Skin of body (tissue), 2 donors: ENCODE results near the gene ARPIN. TPM values are rescaled to one million over a fixed set of nuclear protein-coding genes. Genes with fewer than 3 reads are reported as not detected.
A peak's percentile ranks its signal among the peaks of the same experiment; 100 is the strongest.
"Not testable (repeated sequence)": the region's sequence is repeated elsewhere in the genome, so short reads cannot be mapped to it uniquely, and the experiment has no call there.

Experiments
- DNase-seq: peaks from one replicate; lab custom pipeline; 2025; lab: John Stamatoyannopoulos, UW
- total RNA-seq: library from RNA; depleted of rRNA; stranded (reverse); fragments of >200 nt; gene quantifications from one replicate; pipeline ENCODE4 v1.2.3, GENCODE V29; 2014

Gene ARPIN
- total RNA-seq, 1 donor from 2014 or later: 14.2 TPM

- DNase-seq: no peak
Measured at GRCh38 chr15:89910891-89911626, 1.7 kb downstream of the ARPIN start.

GRCh38 chr15:89909611-89910010 lies 3.1 kb downstream of the ARPIN start:
- no peak for DNase-seq

GRCh38 chr15:89908226-89908625 lies 4.5 kb downstream of the ARPIN start:
- no peak for DNase-seq

GRCh38 chr15:89907289-89907688 lies 5.5 kb downstream of the ARPIN start:
- DNase-seq: no peak

- DNase-seq: no peak
Measured at GRCh38 chr15:89905846-89906378, 6.8 kb downstream of the ARPIN start.

- no peak for DNase-seq
Measured at GRCh38 chr15:89904519-89904918, 8.2 kb downstream of the ARPIN start.

- no peak for DNase-seq
Measured at GRCh38 chr15:89903858-89904130, 9.0 kb downstream of the ARPIN start.

GRCh38 chr15:89903015-89903857 lies 9.5 kb downstream of the ARPIN start:
- DNase-seq: no peak

GRCh38 chr15:89900849-89901248 lies 11.9 kb downstream of the ARPIN start:
- DNase-seq: no peak

- DNase-seq: no peak
Measured at GRCh38 chr15:89899951-89900567, 12.7 kb downstream of the ARPIN start.

- no peak for DNase-seq
Measured at GRCh38 chr15:89899295-89899945, 13.3 kb downstream of the ARPIN start.

GRCh38 chr15:89898614-89899294 lies 14.0 kb downstream of the ARPIN start:
- DNase-seq: no peak

- no peak for DNase-seq
Measured at GRCh38 chr15:89898146-89898545, 14.6 kb downstream of the ARPIN start.

- peak; percentile 93 for DNase-seq
Measured at GRCh38 chr15:89893696-89894447, 18.9 kb downstream of the ARPIN start, which contains the start of gene AP3S2. TSS of gene AP3S2 (minus strand) at chr15:89893994. CDS start at chr15:89893949, 45 bp downstream.

GRCh38 chr15:89893027-89893426 lies 19.7 kb downstream of the ARPIN start:
- no peak for DNase-seq

GRCh38 chr15:89888214-89888804 lies 24.4 kb downstream of the ARPIN start:
- no peak for DNase-seq

- no peak for DNase-seq
Measured at GRCh38 chr15:89885611-89886010, 27.1 kb downstream of the ARPIN start.

GRCh38 chr15:89885179-89885578 lies 27.6 kb downstream of the ARPIN start:
- not testable (repeated sequence) for DNase-seq

- DNase-seq: no peak
Measured at GRCh38 chr15:89883518-89883917, 29.2 kb downstream of the ARPIN start.

- no peak for DNase-seq
Measured at GRCh38 chr15:89880727-89881126, 32.0 kb downstream of the ARPIN start.
